K562 (cell line): Measurements from ENCODE around the gene DDR1. TPM values are rescaled to one million over a fixed set of nuclear protein-coding genes. Genes with fewer than 3 reads are reported as not detected.

Experiments used
- ARID2 ChIP-seq: fragments of 450-650 bp; IDR thresholded peaks from 2 replicates; pipeline ENCODE4 v1.6.1; 2017; ENCODE audit warnings: antibody characterized with exemption, mild to moderate bottlenecking
- ARID3A ChIP-seq: IDR thresholded peaks from 2 replicates; pipeline ENCODE4 v1.6.1; 2012; ENCODE audit warnings: low read depth, low read length, improper control_type of control experiment, borderline replicate concordance
- BCL6 ChIP-seq: fragments of 250-450 bp; sonication (Bioruptor Pico); IDR thresholded peaks from 2 replicates; pipeline ENCODE4 v1.4.0; 2020
- BRD4 ChIP-seq: fragments of 200-600 bp; sonication (generic); IDR thresholded peaks from 2 replicates; pipeline ENCODE4 v1.6.1; 2017; ENCODE audit warnings: inconsistent platforms
- CBX3 ChIP-seq, 2 experiments: IDR thresholded peaks; 1 replicate in 1 of 2; 2 replicates in 1 of 2; pipeline ENCODE4 v1.6.1; 2012; ENCODE audit warnings: inconsistent platforms in 2 of 2, low read length in 2 of 2, borderline replicate concordance in 1 of 2, control low read depth in 1 of 2
- CREB3L1 ChIP-seq: fragments of 450-650 bp; IDR thresholded peaks from 2 replicates; pipeline ENCODE4 v1.6.1; 2014; ENCODE audit warnings: low read depth, mild to moderate bottlenecking, moderate library complexity, borderline replicate concordance
- CTBP1 ChIP-seq: fragments of 450-650 bp; IDR thresholded peaks from 2 replicates; pipeline ENCODE4 v1.6.1; 2016; ENCODE audit warnings: borderline replicate concordance
- ELK1 ChIP-seq: sonication (generic); formaldehyde crosslinking; IDR thresholded peaks from 2 replicates; pipeline ENCODE4 v1.8.1; 2022; ENCODE audit warnings: missing genetic modification reagents
- ESRRA ChIP-seq: fragments of 450-650 bp; IDR thresholded peaks from 2 replicates; pipeline ENCODE4 v1.6.1; 2014; ENCODE audit warnings: low read depth, mild to moderate bottlenecking, moderate library complexity, borderline replicate concordance
- GTF2F1 ChIP-seq: IDR thresholded peaks from 2 replicates; pipeline ENCODE4 v1.6.1; 2011; ENCODE audit warnings: low read depth, low read length, improper control_type of control experiment
- HCFC1 ChIP-seq: IDR thresholded peaks from 2 replicates; pipeline ENCODE4 v1.6.1; 2012; ENCODE audit warnings: low read depth, low read length, improper control_type of control experiment
- HDAC1 ChIP-seq, 2 experiments: fragments of 450-650 bp; IDR thresholded peaks; 2 replicates each; pipeline ENCODE4 v1.6.1; 2016 to 2017; ENCODE audit warnings: inconsistent platforms in 1 of 2, mild to moderate bottlenecking in 1 of 2, moderate library complexity in 1 of 2
- HOXB6 ChIP-seq: fragments of 250-450 bp; sonication (Bioruptor Pico); IDR thresholded peaks from 2 replicates; pipeline ENCODE4 v1.5.1; 2022; ENCODE audit warnings: mild to moderate bottlenecking, borderline replicate concordance
- RBBP5 ChIP-seq: fragments of 200-600 bp; sonication (generic); IDR thresholded peaks from 2 replicates; pipeline ENCODE4 v1.6.1; 2012; ENCODE audit warnings: borderline replicate concordance, mild to moderate bottlenecking, low read length, control low read depth, inconsistent platforms; ENCODE audit not compliant: insufficient read depth, poor library complexity, severe bottlenecking
- SRSF7 ChIP-seq: fragments of 200-400 bp; formaldehyde crosslinking; optimal IDR thresholded peaks from 2 replicates; pipeline ENCODE3; 2017; ENCODE audit warnings: mild to moderate bottlenecking, low read depth, low read length
- TSC22D4 ChIP-seq: fragments of 450-650 bp; IDR thresholded peaks from 2 replicates; pipeline ENCODE4 v1.6.1; 2016; ENCODE audit warnings: missing genetic modification characterization, missing biosample characterization, control low read depth
- YBX1 ChIP-seq: fragments of 450-650 bp; IDR thresholded peaks from 2 replicates; pipeline ENCODE4 v1.7.1; 2016; ENCODE audit warnings: mild to moderate bottlenecking
- ZBTB12 ChIP-seq: fragments of 250-450 bp; sonication (Bioruptor Pico); IDR thresholded peaks from 2 replicates; pipeline ENCODE4 v1.4.0; 2020
- ZNF143 ChIP-seq: sonication (generic); formaldehyde crosslinking; IDR thresholded peaks from 2 replicates; pipeline ENCODE4 v1.9.0; 2022; ENCODE audit warnings: mild to moderate bottlenecking, missing genetic modification reagents
- ZNF184 ChIP-seq: sonication (generic); formaldehyde crosslinking; IDR thresholded peaks from 2 replicates; pipeline ENCODE4 v1.5.0; 2020; ENCODE audit warnings: missing genetic modification reagents
- polyA plus RNA-seq, 8 experiments: library from polyadenylated mRNA; depleted of rRNA in 4 of 8; stranded (reverse) in 5 of 8; unstranded in 3 of 8; fragments of >200 nt; fragmentation: Nextera tagmentation in 2 of 8; fragmentation: Illumina TruSeq in 1 of 8; extraction: Ambion mirVana in 2 of 8; extraction: Trizol in 1 of 8; gene quantifications; 2 replicates each; pipeline versions ENCODE4 v1.2.1 to v1.2.3, GENCODE V29; 2011 to 2014; ENCODE audit warnings: inconsistent platforms in 1 of 8, missing spikeins in 1 of 8
- total RNA-seq, 7 experiments: library from RNA; depleted of rRNA in 6 of 7; stranded (reverse); fragments of >200 nt in 6 of 7; fragmentation: Illumina TruSeq in 2 of 7; extraction: Trizol in 2 of 7; gene quantifications; 2 replicates each; pipeline versions ENCODE4 v1.2.1 to v1.2.3, GENCODE V29; 2011 to 2021; ENCODE audit warnings: low replicate concordance in 1 of 7

DDR1 gene
- total and polyA plus RNA-seq, 9 of the 15 experiments (the other 6 are each of a cell fraction or from before 2014, with no cell fraction given) = 1.4 to 44.6 (median 12.2) TPM

- TF ChIP-seq HDAC1 (IDR thresholded peaks at IDR 0.05) = peak in 1 of 2 experiments; percentile 47; a peak in 1 of 4 replicates
- peak; percentile 62; the same call in 1 of the 2 replicates for TF ChIP-seq ARID3A
- TF ChIP-seq HCFC1 = peak; percentile 47; the same call in 1 of the 2 replicates
- TF ChIP-seq GTF2F1 = no peak; the same call in 1 of the 2 replicates
- no peak for TF ChIP-seq TSC22D4 (tag)
- no peak for TF ChIP-seq BCL6 (CRISPR knock-in tag)
- TF ChIP-seq ZNF143 = peak; percentile 76
- no peak for TF ChIP-seq ELK1 (CRISPR knock-in tag)
- TF ChIP-seq YBX1 = no peak
- no peak for TF ChIP-seq SRSF7
- peak; percentile 90 for TF ChIP-seq CREB3L1
- 0 out of 2 replicates have a peak, but pooled peaks have one; percentile 6 for TF ChIP-seq ZBTB12 (CRISPR knock-in tag)
- no peak for TF ChIP-seq CBX3 (IDR thresholded peaks at IDR 0.05; ENCODE audit: borderline replicate concordance in 1 of 2, low read length in 2 of 2)
- no peak for TF ChIP-seq HOXB6 (CRISPR knock-in tag)
- TF ChIP-seq ESRRA = peak; percentile 61; the same call in 1 of the 2 replicates
- no peak for TF ChIP-seq ZNF184 (CRISPR knock-in tag)
- TF ChIP-seq RBBP5 = no peak
- TF ChIP-seq CTBP1 = peak; percentile 92
- TF ChIP-seq ARID2 = no peak
- no peak for TF ChIP-seq BRD4
Observed at GRCh38 chr6:30914076-30914853, 29.9 kb downstream of the DDR1 start, which contains the start of gene VARS2 (continued).
